NCI-H1417 treated with DMSO at 0.1 percent for 48 hours (cell line): Measurements from ENCODE around the gene FHOD3.
"Not testable (repeated sequence)": the region's sequence is repeated elsewhere in the genome, so short reads cannot be mapped to it uniquely, and the experiment has no call there.

Experiments used
- DNase-seq: peaks from one replicate; lab custom pipeline; 2025; lab: John Stamatoyannopoulos, UW

FHOD3 gene

DNA sequence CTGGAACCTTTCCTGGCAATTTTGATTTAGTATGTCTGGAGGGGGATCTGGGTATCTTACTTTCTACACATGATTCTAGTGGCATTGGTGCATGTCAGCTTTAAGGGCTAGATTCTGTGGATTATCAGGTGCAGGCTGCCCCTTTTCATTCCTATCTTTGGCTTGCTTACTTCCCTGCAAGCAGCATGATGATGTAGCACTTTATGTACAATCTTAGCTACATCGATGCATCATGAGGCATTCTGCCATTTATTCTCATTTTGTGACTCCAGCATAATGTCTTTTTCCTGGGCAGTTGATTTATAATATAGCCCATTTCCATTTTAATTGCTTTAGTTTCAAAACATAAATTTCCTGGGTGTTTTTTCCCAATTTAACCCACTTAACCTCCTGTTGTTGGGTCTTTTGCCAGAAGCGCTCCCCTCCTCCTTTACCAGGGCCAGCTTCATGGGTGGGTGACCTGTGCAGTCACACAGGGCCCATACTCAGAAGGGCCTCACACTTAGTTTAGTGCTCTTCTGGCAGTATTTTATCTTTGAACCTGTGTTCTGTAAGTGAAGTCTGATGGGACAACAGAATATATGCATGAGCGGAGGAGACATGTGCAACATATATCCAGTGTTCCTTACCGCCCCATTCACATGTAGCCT, 495.2 kb downstream of the FHOD3 start:
- DNase-seq, result no peak

DNA sequence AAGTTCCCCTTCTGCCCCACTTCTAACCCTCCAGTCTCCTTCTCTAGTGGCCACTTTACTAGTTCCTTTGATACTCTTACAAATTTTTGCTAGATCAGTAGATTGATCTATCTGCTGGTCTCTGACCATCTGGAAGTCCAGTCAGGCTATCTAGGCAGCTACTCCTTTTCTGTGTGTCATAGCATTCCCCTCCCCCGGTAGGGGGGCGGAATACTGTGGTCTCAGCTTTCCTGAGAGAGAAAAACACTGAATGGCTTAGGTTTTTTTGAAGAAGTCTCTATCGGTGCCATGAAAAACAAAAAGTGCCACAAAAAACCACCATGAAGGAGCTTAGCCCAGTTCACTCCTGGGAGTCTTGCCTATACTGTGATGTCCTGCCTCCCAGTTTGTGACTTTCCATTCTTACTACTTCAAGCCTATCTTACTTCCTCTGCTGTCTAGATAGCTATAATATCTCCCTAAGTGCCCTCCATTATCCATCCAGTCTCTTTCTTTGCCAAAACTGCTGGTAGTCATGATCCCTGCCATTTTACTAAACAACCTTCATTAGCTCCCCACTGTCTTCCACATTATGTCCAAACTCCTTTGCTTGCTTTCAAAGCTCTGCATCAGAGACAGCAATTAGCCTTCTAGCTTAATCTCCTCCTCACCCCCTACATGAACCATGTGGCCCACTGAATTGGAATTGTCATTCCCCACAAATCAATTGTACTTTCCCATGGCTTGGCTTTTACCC, 501.4 kb downstream of the FHOD3 start:
- DNase-seq, result no peak

GRCh38 chr18:36805105-36805504, 507.6 kb downstream of the FHOD3 start:
- DNase-seq, result no peak

GRCh38 chr18:36808681-36809080, 511.2 kb downstream of the FHOD3 start:
- no peak for DNase-seq

- peak; percentile 77 for DNase-seq
Measured at GRCh38 chr18:36809590-36810381, 512.3 kb downstream of the FHOD3 start.

- no peak for DNase-seq
Measured at GRCh38 chr18:36811430-36811829, 513.9 kb downstream of the FHOD3 start.

DNA sequence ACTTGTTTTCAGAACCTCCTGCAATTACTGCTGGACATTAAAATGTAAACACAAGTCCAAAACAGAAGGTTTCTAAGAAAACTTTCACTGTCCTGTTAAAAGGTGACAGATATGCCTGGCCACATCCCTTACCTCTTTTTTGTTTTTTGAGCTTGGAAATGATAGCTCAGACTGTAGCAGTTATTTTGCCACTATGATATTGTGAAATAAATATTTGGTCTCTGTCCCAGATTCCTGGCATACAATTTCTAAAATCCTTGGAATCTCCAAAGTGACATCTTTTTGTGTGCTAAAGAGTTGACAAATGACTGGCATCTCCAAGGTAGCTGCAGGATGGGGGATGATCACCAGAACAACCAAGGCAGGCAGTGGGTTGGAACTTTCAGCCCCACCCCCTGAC, 514.4 kb downstream of the FHOD3 start:
- no peak for DNase-seq

DNA sequence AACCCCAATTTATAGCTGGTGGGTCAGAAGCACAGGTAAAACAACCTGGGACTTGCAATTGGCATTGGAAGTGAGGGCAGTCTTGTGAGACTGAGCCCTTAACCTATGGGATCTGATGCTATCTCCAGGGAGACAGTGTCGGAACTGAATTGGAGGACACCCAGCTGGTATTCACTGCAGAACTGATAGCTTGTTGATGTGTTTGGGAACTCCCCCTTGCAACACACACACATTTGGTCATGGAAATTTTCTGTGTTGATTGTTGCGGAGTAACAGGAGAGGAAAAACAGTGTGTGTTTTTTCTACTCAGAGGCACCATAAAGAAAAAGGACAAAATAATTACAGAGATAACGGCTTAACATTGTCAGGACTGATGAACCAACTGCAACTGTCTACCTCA, 515.2 kb downstream of the FHOD3 start:
- DNase-seq, result no peak

GRCh38 chr18:36813101-36813775, 515.7 kb downstream of the FHOD3 start:
- DNase-seq, result no peak

DNA sequence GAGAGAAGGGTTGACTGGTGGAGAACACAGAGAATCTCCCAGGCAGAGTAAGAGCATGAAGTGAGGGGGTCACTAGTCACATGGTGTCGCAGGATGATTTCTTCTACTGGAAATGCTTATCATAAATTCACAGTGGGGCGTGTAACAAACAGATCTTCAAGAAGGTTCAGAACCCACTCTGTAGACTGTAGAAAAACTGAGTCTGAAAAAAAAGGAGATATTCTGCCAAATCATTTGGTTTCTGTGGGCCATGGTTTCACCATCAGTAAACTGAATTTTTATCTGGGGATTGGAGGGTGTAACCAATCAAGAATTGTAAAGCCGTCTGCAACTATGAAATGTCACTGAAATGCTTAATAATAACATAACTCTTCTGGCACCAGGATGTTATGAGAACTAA, 516.3 kb downstream of the FHOD3 start:
- no peak for DNase-seq

GRCh38 chr18:36814994-36815393, 517.5 kb downstream of the FHOD3 start:
- DNase-seq, result no peak

- not testable (repeated sequence) for DNase-seq
Measured at GRCh38 chr18:36816096-36816495, 518.6 kb downstream of the FHOD3 start.

DNA sequence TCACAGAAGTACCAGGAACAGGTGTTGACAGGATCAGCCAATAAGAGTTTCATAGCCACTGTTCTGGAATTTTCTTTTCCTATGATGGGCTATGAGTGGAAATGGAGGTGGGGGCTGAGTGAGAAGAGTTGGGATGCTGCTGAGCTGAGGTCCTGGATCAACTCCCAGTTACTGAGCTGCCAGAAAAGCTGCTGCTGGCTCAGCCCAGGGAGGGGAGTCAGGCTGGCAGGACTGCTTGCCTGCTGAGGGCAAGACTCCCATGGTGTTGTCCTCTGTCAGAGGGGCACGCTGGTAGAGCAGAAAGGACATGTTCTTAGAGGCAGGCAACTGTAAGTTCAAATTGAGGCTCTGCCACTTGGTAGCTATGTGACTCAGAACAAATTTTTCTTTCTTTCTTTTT, 519.5 kb downstream of the FHOD3 start:
- no peak for DNase-seq

GRCh38 chr18:36818652-36819051, 521.1 kb downstream of the FHOD3 start:
- DNase-seq, result no peak

GRCh38 chr18:36819621-36820020, 522.1 kb downstream of the FHOD3 start:
- no peak for DNase-seq

GRCh38 chr18:36821681-36822080, 524.2 kb downstream of the FHOD3 start:
- no peak for DNase-seq

DNA sequence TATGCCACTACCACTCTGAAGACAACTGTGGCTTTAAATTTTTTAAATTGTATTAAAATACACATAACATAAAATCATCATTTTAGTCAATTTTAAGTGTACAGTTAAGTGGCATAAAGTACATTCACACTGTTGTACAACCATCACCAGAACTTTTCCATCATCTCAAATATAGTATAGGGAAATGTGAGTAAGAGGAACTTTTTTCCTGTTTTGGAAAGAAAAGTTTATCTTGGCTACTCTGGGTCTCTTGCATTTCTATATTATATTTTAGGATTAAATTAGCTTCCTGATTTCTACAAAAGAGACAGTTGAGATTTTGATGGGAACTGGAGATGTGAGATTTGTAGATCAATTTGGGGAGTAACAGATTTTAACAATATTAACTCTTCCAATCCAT, 528.0 kb downstream of the FHOD3 start:
- DNase-seq, result no peak

DNA sequence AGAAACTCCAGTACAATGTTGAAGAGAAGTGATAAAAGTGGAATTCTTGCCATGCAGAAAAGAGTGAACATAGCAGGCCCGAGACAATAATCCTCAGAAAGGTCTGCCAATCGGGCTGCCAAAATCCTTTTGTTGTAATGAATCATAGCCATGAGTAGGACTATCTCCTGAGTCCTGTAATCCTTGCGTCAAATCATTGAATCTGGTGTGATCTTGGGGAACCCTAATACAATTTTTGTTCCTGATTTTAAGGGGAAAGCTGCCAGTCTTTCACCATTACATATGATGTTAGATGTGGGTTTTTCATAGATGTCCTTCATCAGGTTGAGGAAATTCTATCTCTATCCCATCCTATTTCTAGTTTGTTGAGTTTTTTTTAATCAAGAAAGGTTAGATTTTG, 529.0 kb downstream of the FHOD3 start:
- DNase-seq, result no peak

DNA sequence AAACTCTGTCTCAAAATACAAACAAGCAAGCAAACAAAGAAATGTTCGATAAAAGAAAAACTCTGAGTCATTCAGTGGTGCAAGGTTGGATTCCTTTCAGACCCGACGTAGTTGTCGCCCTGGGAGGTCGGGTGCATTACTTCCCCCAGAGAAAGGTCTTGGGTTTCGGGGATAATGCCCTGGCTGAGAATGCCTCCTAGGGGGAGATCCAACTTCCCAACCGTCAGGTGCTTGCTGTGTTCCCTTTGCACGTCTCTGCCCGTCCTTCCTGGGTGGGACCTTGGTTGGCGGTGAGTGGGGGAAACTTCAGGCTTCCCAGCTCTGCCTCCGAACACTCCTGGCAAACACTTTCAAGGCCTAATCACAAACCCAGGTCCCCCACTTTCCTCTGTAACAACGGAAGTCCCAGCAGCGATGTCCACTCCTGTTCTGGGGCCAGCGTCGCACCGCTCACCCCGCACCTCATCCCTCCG, 530.7 kb downstream of the FHOD3 start:
- no peak for DNase-seq

GRCh38 chr18:36828630-36829361, 531.3 kb downstream of the FHOD3 start, which contains the start of the genes KIAA1328 and TPGS2:
Gene KIAA1328, plus strand, starts transcription at chr18:36829127. Its CDS starts 12 bp downstream, at chr18:36829139.
Gene TPGS2, minus strand, starts transcription at chr18:36829002. Its CDS starts 235 bp downstream, at chr18:36828767.
- peak; percentile 65 for DNase-seq
